OCI-LY1 (cell line): ENCODE data around the gene CNTFR.

Source experiments
- EZH2 ChIP-seq: fragments of 200-600 bp; sonication (generic), shearing (Covaris generic); IDR thresholded peaks from 2 replicates; pipeline ENCODE4 v1.8.0; 2017; ENCODE audit warnings: borderline replicate concordance, mixed run types, mild to moderate bottlenecking, antibody characterized with exemption, low read length, moderate library complexity, mixed read lengths
- TF ChIP-seq, protein P1 (sequence below): fragments of 200-600 bp; sonication (generic), shearing (Covaris generic); IDR thresholded peaks from 2 replicates; pipeline ENCODE4 v1.5.1; 2017; ENCODE audit warnings: mild to moderate bottlenecking, antibody characterized with exemption, low read length, moderate library complexity, mixed read lengths

DNA sequence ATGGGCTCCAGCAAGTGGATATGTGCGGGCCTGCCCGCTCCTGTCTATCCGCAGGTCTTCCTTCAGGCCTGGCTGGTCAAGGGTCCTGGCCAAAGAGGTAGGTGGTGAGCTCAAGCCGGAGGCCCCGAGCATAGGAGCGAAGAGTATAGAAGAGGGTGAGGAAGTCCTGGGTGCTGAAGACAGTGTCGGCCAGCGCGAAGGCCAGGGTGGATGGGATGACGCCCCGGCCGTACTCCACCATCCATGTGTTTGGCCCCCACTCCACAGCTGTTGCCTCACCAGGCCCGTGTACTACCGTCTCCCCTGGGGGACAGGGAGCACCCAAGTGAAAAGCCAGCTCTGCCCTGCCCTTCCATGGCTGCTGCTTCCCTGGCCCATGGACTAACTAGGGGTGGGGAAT, 46.0 kb upstream of the CNTFR start:
- TF ChIP-seq, protein P1, sequence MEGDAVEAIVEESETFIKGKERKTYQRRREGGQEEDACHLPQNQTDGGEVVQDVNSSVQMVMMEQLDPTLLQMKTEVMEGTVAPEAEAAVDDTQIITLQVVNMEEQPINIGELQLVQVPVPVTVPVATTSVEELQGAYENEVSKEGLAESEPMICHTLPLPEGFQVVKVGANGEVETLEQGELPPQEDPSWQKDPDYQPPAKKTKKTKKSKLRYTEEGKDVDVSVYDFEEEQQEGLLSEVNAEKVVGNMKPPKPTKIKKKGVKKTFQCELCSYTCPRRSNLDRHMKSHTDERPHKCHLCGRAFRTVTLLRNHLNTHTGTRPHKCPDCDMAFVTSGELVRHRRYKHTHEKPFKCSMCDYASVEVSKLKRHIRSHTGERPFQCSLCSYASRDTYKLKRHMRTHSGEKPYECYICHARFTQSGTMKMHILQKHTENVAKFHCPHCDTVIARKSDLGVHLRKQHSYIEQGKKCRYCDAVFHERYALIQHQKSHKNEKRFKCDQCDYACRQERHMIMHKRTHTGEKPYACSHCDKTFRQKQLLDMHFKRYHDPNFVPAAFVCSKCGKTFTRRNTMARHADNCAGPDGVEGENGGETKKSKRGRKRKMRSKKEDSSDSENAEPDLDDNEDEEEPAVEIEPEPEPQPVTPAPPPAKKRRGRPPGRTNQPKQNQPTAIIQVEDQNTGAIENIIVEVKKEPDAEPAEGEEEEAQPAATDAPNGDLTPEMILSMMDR, result no peak
- TF ChIP-seq EZH2, result no peak
